OCI-LY3 (cell line): ENCODE data around the gene TXNDC9.

Experiments used
- CTCF ChIP-seq: fragments of 200-600, 300-600 bp; sonication (generic); IDR thresholded peaks from 2 replicates; pipeline ENCODE4 v1.5.1; 2014; ENCODE audit warnings: antibody characterized with exemption, low read length, low read depth
- EZH2phosphoT487 ChIP-seq: fragments of 200-600 bp; shearing (Covaris generic); IDR thresholded peaks from 2 replicates; pipeline ENCODE4 v1.6.1; 2018; ENCODE audit warnings: antibody characterized with exemption, mixed run types, low read depth

GRCh38 chr2:99285526-99285925, 50.6 kb downstream of the TXNDC9 start:
- TF ChIP-seq CTCF = no peak
- TF ChIP-seq EZH2phosphoT487 = no peak
